Thoracic aorta (tissue), 2 donors: ENCODE data around the gene MYEF2. TPM values are rescaled to one million over a fixed set of nuclear protein-coding genes. Genes with fewer than 3 reads are reported as not detected.

ENCODE experiments used
- ATAC-seq: fragments of 150-250 bp; one replicate; pipeline ENCODE4 v1.8.0; 2017; ENCODE audit warnings: low read depth; ENCODE audit not compliant: insufficient number of reproducible peaks, low FRiP score
- DNase-seq: peaks from one replicate; pipeline ENCODE4 v3.0.0-alpha.2; 2020; ENCODE audit warnings: low spot score
- H3K27ac ChIP-seq, 2 donors: fragments of 200-600 bp; sonication (generic); 1 replicate in 1 of 2; 2 replicates in 1 of 2; pipeline ENCODE4 v1.5.1; 2016; ENCODE audit warnings: mild to moderate bottlenecking in 2 of 2, moderate library complexity in 2 of 2
- H3K27me3 ChIP-seq: fragments of 200-600 bp; sonication (generic); replicated peaks from 2 replicates; pipeline ENCODE4 v1.6.0; 2016; ENCODE audit warnings: mild to moderate bottlenecking; ENCODE audit not compliant: insufficient read depth
- H3K36me3 ChIP-seq: fragments of 200-600 bp; sonication (generic); one replicate; pipeline ENCODE4 v1.5.1; 2016
- H3K4me1 ChIP-seq, 2 donors: fragments of 200-600 bp; sonication (generic); 1 replicate in 1 of 2; 2 replicates in 1 of 2; pipeline versions ENCODE4 v1.5.1 to v1.6.0; 2016; ENCODE audit warnings: low read depth in 2 of 2, mild to moderate bottlenecking in 1 of 2; ENCODE audit not compliant: control insufficient read depth in 1 of 2
- H3K4me3 ChIP-seq: fragments of 200-600 bp; sonication (generic); 2 replicates; pipeline ENCODE4 v1.5.1; 2016; ENCODE audit warnings: mild to moderate bottlenecking
- H3K9me3 ChIP-seq: fragments of 200-600 bp; sonication (generic); 2 replicates; pipeline ENCODE4 v1.5.1; 2016
- CTCF ChIP-seq: fragments of 200-600 bp; sonication (generic); IDR thresholded peaks from one replicate; pipeline ENCODE4 v1.5.1; 2019; ENCODE audit warnings: antibody characterized with exemption
- total RNA-seq, 2 donors: library from RNA; depleted of rRNA; stranded (reverse); fragments of >200 nt; gene quantifications; one replicate each; pipeline versions ENCODE4 v1.1.0 to v1.2.3, GENCODE V29; 2016

Gene MYEF2
- total RNA-seq, 2 donors from 2014 or later = 63.5 to 168 TPM

DNA sequence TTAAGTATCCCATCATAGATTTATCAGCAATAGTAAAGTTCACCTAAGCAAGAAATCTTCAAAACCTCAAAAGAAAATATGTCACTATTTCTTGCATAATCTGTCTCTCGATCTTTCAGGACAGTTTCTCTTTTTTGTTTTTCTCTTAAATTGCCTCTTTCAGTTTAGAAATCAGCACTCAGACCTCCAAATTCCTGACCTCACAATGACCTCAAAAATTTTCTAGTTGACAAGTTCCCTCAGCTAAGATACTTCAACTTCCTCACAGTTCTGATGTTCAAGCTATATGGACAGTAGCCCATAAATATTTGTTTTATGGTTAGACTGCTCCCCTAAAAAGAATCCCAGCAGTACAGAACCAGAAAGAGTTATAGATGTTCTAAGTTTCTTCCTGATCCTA lies 33.2 kb downstream of the MYEF2 start:
- no peak for TF ChIP-seq CTCF
- Histone ChIP-seq H3K9me3 (no peaks in the 10 kb centered on the region), H3K27ac (peak overlapping the region; percentile 76 to 91), H3K4me3 (peak overlapping the region; percentile 18), H3K36me3 (peaks cover 5% of the 10 kb centered on the region), H3K27me3 (no peaks in the 10 kb centered on the region), H3K4me1 (peaks cover 20 to 61% of the 10 kb centered on the region in 2 donors)
- no peak for ATAC-seq
- DNase-seq = no peak

- Histone ChIP-seq H3K27ac (peak overlapping the region; percentile 76 to 91), H3K9me3 (no peaks in the 10 kb centered on the region), H3K36me3 (peaks cover 5% of the 10 kb centered on the region), H3K4me3 (peak overlapping the region; percentile 18), H3K4me1 (peaks cover 21 to 72% of the 10 kb centered on the region in 2 donors), H3K27me3 (no peaks in the 10 kb centered on the region)
- peak; percentile 80 for ATAC-seq
- no peak for TF ChIP-seq CTCF
- DNase-seq = no peak
Measured at GRCh38 chr15:48143856-48144255, 34.2 kb downstream of the MYEF2 start.

GRCh38 chr15:48132874-48133273 lies 45.2 kb downstream of the MYEF2 start:
- Histone ChIP-seq H3K27ac (no peak overlapping the region), H3K4me3 (no peak overlapping the region), H3K36me3 (no peaks in the 10 kb centered on the region), H3K27me3 (no peaks in the 10 kb centered on the region), H3K4me1 (peaks cover 5 to 42% of the 10 kb centered on the region in 2 donors), H3K9me3 (no peaks in the 10 kb centered on the region)
- ATAC-seq = no peak
- TF ChIP-seq CTCF = no peak
- no peak for DNase-seq

DNA sequence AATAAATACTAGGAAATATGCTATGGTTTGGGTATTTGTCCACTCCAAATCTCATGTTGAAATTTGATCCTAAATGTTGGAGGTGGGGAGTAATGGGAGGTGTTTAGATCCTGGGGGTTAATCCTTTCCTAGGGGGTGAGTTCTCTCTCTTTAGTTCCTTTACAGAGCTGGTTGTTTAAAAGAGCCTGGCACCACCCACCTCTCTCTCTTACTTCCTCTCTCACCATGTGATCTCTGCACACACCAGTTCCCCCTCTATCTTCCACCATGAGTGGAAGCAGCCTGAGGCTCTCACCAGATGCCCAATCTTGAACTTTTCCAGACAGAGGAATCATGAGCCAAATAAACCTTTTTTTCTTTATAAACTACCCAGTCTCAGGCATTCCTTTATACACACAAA lies 46.8 kb downstream of the MYEF2 start:
- no peaks in the 10 kb centered on the region for H3K27me3 ChIP-seq
- peak overlapping the region in 1 of 2 donors; percentile 35 for H3K27ac ChIP-seq
- no peaks in the 10 kb centered on the region for H3K9me3 ChIP-seq
- TF ChIP-seq CTCF = no peak
- ATAC-seq (no peak), DNase-seq (no peak)
- H3K4me3 ChIP-seq = no peak overlapping the region
- peaks cover 5 to 28% of the 10 kb centered on the region in 2 donors for H3K4me1 ChIP-seq
- no peaks in the 10 kb centered on the region for H3K36me3 ChIP-seq

GRCh38 chr15:48126667-48127355 lies 51.3 kb downstream of the MYEF2 start:
- Histone ChIP-seq H3K27me3 (no peaks in the 10 kb centered on the region), H3K27ac (no peak overlapping the region), H3K9me3 (no peaks in the 10 kb centered on the region), H3K4me3 (no peak overlapping the region), H3K36me3 (no peaks in the 10 kb centered on the region), H3K4me1 (peaks cover 5 to 12% of the 10 kb centered on the region in 2 donors)
- no peak for ATAC-seq
- DNase-seq = no peak
- TF ChIP-seq CTCF = no peak
